Activated CD4-positive, alpha-beta memory T cell treated with anti-CD3 and anti-CD28 coated beads, Interleukin-2, amount 10 ng/mL, durations not matched to agents 7 days and 5 days (primary cell): ENCODE measurements around the gene XYLT1. TPM values are rescaled to one million over a fixed set of nuclear protein-coding genes. Genes with fewer than 3 reads are reported as not detected.

Experiments
- CTCF ChIA-PET: fragments of 350-600 bp; sonication (Branson Sonifier 250); formaldehyde crosslinking; loops from one replicate; lab custom pipeline; 2021; ENCODE audit warnings: antibody characterized with exemption, inconsistent platforms; lab: Charles Lee
- POLR2A ChIA-PET: fragments of 350-600 bp; sonication (Branson Sonifier 250); formaldehyde crosslinking; loops from one replicate; lab custom pipeline; 2021; ENCODE audit warnings: antibody characterized with exemption; lab: Charles Lee
- DNase-seq: peaks from one replicate; pipeline ENCODE4 v3.0.0-alpha.2; 2020
- H3K27ac Mint-ChIP-seq: one replicate; pipeline ENCODE4 v1.8.0; 2021; ENCODE audit warnings: mild to moderate bottlenecking, mixed read lengths
- H3K27me3 Mint-ChIP-seq: one replicate; pipeline ENCODE4 v1.8.0; 2021; ENCODE audit warnings: mixed read lengths
- H3K36me3 Mint-ChIP-seq: one replicate; pipeline ENCODE4 v1.8.0; 2021; ENCODE audit warnings: low read depth, mixed read lengths
- H3K4me1 Mint-ChIP-seq: one replicate; pipeline ENCODE4 v1.8.0; 2021; ENCODE audit warnings: mixed read lengths
- H3K4me3 Mint-ChIP-seq: one replicate; pipeline ENCODE4 v1.8.0; 2021; ENCODE audit warnings: mild to moderate bottlenecking, mixed read lengths
- H3K9me3 Mint-ChIP-seq: one replicate; pipeline ENCODE4 v1.8.0; 2021; ENCODE audit warnings: mixed read lengths
- total RNA-seq, 2 experiments: library from RNA; stranded (reverse); gene quantifications; one replicate each; pipeline ENCODE4 v1.2.3, GENCODE V29; 2021

The XYLT1 gene
- total RNA-seq, 2 experiments from 2014 or later: 30.2 to 34.9 TPM

DNA sequence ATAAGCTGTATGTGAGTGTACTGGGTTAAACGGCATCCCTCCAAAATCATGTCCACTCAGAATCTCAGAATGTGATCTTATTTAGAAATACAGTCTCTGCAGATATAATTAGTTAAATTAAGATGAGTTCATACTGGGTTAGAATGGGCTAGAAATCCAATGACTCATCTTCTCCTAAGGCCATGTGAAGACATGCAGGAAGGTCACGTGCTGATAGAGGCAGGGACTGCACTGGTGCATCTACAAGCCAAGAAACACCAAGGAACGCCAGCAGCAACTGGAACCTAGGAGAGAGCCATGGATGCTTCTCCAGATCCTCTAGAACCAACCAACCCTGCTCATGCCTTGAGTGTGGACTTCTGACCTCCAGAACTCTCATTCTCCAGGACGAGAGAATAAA, 241.0 kb downstream of the XYLT1 start:
- Mint-ChIP-seq H3K4me3 (no peak overlapping the region), H3K27me3 (no peaks in the 10 kb centered on the region), H3K9me3 (no peaks in the 10 kb centered on the region), H3K27ac (no peak overlapping the region), H3K4me1 (peaks cover 6% of the 10 kb centered on the region), H3K36me3 (peaks cover 9% of the 10 kb centered on the region)
- DNase-seq: no peak
- POLR2A ChIA-PET: no interaction called here
- CTCF ChIA-PET: no interaction called here

DNA sequence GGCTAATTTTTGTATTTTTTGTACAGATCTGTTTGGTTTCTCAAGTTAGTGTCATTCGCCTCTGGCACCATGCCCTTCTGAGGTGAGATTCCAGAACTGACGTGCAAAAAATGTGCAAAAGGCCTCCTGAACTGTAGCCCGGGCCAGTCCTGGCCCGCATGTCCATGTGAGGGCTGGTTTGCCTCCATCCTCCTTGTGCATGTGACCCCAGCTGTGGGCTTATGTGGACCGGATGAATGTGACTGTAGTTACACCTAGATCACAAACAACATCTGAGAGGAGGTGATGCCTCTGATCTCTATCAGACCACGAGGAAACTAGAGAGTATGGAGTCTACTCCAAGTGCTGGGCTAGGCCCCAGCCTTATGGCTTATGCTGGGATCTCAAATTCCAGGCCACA, 241.6 kb downstream of the XYLT1 start:
- ChIA-PET CTCF (interaction anchor here (1.3 kb wide), 1 partner anchor 17 kb away, joined by 4 read pairs; no protein-coding TSS in a partner anchor), POLR2A (no interaction called here)
- no peaks in the 10 kb centered on the region for H3K9me3 Mint-ChIP-seq
- H3K36me3 Mint-ChIP-seq: peaks cover 9% of the 10 kb centered on the region
- peak overlapping the region; percentile 26 for H3K27ac Mint-ChIP-seq
- H3K4me3 Mint-ChIP-seq: no peak overlapping the region
- DNase-seq: no peak
- no peaks in the 10 kb centered on the region for H3K27me3 Mint-ChIP-seq
- peaks cover 8% of the 10 kb centered on the region for H3K4me1 Mint-ChIP-seq

DNA sequence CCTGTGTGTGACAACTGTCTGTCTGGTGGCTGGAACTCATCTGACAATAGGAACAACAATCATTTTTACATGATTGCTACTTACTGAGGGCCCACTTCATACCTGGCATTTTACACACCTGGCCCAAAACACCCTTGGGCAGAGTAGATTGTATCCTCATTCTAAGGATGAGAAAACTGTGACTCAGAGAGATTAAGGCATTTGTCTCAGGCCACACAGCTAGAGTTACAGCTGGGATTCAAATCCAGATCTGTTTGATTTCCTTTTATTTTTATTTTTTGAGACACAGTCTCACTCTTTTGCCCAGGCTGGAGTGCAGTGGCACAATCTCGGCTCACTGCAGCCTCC, 242.1 kb downstream of the XYLT1 start:
- H3K9me3 Mint-ChIP-seq: no peaks in the 10 kb centered on the region
- H3K4me3 Mint-ChIP-seq: no peak overlapping the region
- DNase-seq: no peak
- no peak overlapping the region for H3K27ac Mint-ChIP-seq
- CTCF ChIA-PET: interaction anchor here (1.3 kb wide), 1 partner anchor 17 kb away, joined by 4 read pairs; no protein-coding TSS in a partner anchor
- peaks cover 8% of the 10 kb centered on the region for H3K4me1 Mint-ChIP-seq
- POLR2A ChIA-PET: no interaction called here
- H3K36me3 Mint-ChIP-seq: peaks cover 13% of the 10 kb centered on the region
- H3K27me3 Mint-ChIP-seq: no peaks in the 10 kb centered on the region

DNA sequence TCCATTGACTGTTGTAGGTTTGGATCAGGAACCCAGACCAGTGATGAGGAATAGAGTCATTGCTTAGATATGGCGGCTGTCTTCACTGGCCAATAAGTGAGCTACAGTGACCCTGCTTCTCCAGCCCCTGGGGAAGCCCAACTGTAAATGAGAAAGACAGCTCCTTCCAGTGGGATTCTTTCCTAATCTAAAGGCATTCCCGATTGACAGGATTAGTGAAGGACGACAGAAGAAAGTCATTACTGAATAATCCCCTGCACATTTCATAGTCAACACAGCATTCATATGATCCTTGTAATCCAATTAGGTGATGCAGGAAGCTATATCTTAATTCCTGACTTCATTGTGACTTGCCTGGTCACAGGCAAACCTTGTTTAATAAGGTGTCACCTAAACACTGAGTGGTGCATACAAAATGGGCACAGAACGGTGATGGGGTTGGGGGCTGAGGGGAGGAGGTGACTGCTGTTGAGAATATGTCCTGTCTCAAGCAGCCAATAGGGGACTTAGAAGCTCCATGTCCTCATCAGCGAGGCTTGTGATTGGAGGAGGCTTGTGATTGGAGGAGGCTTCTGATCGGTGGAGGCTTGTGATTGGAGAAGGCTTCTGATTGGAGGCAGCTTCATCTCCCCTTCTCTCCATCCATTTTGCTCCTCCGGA, 242.6 kb downstream of the XYLT1 start:
- H3K4me1 Mint-ChIP-seq: peaks cover 8% of the 10 kb centered on the region
- H3K9me3 Mint-ChIP-seq: no peaks in the 10 kb centered on the region
- ChIA-PET CTCF (interaction anchor here (1.3 kb wide), 1 partner anchor 16 kb away, joined by 4 read pairs; no protein-coding TSS in a partner anchor), POLR2A (no interaction called here)
- H3K27ac Mint-ChIP-seq: no peak overlapping the region
- no peak overlapping the region for H3K4me3 Mint-ChIP-seq
- H3K36me3 Mint-ChIP-seq: peaks cover 18% of the 10 kb centered on the region
- H3K27me3 Mint-ChIP-seq: no peaks in the 10 kb centered on the region
- DNase-seq: no peak

DNA sequence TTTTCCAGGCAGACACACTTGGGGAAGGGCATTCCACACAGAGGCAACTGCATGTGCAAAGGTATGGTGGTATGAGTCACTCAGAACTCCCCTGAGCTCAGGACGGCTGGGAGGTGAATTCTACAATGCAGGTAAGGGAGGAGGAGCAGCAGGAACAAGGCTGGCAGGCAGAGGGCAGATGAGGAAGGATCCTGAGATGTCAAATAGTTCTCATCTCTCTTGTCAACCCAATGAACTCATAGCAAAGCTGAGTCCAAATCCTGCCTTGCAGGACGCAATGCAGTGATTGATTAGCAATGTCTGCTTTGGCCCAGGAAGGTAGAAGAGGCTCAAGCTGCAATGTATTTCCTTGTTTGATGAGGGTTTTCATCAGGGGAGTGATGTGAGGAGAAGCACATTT, 243.5 kb downstream of the XYLT1 start:
- Mint-ChIP-seq H3K27ac (no peak overlapping the region), H3K9me3 (no peaks in the 10 kb centered on the region), H3K27me3 (no peaks in the 10 kb centered on the region), H3K36me3 (peaks cover 14% of the 10 kb centered on the region), H3K4me1 (peaks cover 8% of the 10 kb centered on the region), H3K4me3 (no peak overlapping the region)
- ChIA-PET CTCF (no interaction called here), POLR2A (no interaction called here)
- no peak for DNase-seq

DNA sequence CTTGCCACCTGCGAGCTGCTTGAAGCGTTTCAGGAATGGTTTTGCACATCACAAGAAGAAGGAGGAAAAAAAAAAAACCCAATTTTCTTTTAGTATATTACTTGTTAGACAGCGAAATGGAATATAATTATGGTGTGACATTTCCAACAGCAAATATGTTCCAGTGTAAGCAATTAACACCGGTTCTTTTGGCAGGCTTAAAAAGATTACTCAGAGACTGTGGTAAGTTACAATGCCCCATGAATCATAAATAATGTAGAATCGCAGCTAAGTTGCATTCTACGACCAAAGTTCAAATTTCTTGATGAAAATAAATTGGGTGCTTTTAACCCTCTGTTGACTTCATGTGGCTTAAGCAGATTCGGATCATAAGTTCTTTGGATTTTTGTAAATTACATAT, 245.2 kb downstream of the XYLT1 start:
- Mint-ChIP-seq H3K4me1 (peaks cover 8% of the 10 kb centered on the region), H3K9me3 (no peaks in the 10 kb centered on the region)
- CTCF ChIA-PET: no interaction called here

DNA sequence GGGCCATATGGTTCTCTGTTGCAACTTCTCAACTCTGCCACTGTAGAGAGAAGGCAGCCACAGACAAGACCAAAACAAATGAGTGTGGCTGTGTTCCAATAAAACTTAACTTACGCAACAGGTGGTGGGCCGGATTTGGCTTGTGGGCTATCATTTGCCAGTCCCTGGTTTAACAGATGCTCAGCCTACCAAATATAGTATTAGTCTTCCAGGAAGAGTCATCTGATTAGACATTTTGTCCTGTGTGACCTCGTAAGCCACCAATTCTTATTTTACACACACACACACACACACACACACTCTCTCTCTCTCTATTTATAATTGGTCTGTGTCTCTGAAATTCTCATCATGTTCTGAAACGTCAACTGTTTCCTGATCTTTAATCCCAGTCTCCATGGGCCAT, 245.9 kb downstream of the XYLT1 start:
- peaks cover 17% of the 10 kb centered on the region for H3K36me3 Mint-ChIP-seq
- ChIA-PET POLR2A (no interaction called here), CTCF (interaction anchor here (1.4 kb wide), 1 partner anchor 13 kb away, joined by 3 read pairs; no protein-coding TSS in a partner anchor)
- DNase-seq: peak; percentile 38
- no peaks in the 10 kb centered on the region for H3K27me3 Mint-ChIP-seq
- H3K9me3 Mint-ChIP-seq: no peaks in the 10 kb centered on the region
- H3K4me3 Mint-ChIP-seq: no peak overlapping the region
- peaks cover 8% of the 10 kb centered on the region for H3K4me1 Mint-ChIP-seq
- H3K27ac Mint-ChIP-seq: no peak overlapping the region

More for the DNA sequence above, 245.2 kb downstream of the XYLT1 start:
- no peak for DNase-seq
- H3K36me3 Mint-ChIP-seq: peaks cover 18% of the 10 kb centered on the region
- POLR2A ChIA-PET: no interaction called here
- no peak overlapping the region for H3K4me3 Mint-ChIP-seq
- no peak overlapping the region for H3K27ac Mint-ChIP-seq
- H3K27me3 Mint-ChIP-seq: no peaks in the 10 kb centered on the region

DNA sequence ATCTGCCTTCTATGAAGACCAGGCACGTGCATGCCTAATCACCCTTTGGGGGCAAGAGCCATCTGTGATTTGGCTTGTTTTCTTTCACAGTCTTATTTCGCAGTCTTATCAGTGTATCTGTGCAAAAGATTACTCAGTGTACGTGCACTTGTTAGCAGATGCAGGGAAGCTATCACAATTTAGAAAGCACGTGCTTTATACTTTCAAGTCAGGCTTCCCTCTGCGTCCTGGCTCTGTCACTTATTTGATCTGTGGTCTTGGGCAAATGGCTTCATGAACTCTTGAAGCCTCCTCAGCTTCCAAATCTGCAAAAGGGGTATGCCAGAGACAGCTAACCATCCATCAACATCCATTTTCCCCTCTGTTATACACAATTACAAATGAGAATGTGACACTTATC, 246.4 kb downstream of the XYLT1 start:
- no peak overlapping the region for H3K27ac Mint-ChIP-seq
- H3K36me3 Mint-ChIP-seq: peaks cover 17% of the 10 kb centered on the region
- no peaks in the 10 kb centered on the region for H3K27me3 Mint-ChIP-seq
- ChIA-PET POLR2A (interaction anchor here (1.3 kb wide), 1 partner anchor 123 kb away, joined by 3 read pairs; no protein-coding TSS in a partner anchor), CTCF (interaction anchor here (1.4 kb wide), 1 partner anchor 12 kb away, joined by 3 read pairs; no protein-coding TSS in a partner anchor)
- H3K9me3 Mint-ChIP-seq: no peaks in the 10 kb centered on the region
- no peak overlapping the region for H3K4me3 Mint-ChIP-seq
- no peak for DNase-seq
- peaks cover 8% of the 10 kb centered on the region for H3K4me1 Mint-ChIP-seq

DNA sequence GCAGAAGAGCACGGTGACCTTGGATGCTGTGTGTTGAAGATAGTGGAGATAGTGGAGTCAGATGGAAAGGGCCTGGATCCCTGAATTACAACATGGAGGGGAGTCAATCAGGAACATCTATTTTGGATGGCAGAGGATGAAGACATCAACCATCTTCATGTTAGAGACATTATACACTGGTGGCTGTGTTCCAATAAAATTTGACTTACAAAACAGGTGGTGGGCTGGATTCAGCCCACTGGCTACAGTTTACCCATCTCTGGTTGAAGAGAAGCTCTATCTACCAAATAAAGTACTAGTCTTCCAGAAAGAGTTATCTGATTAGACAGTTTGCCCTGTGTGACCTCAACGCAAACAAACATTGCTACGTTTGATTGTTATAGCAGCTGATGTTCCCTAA, 247.2 kb downstream of the XYLT1 start:
- ChIA-PET CTCF (interaction anchor here (1.4 kb wide), 1 partner anchor 12 kb away, joined by 3 read pairs; no protein-coding TSS in a partner anchor), POLR2A (interaction anchor here (1.3 kb wide), 1 partner anchor 124 kb away, joined by 3 read pairs; no protein-coding TSS in a partner anchor)
- Mint-ChIP-seq H3K4me1 (peaks cover 8% of the 10 kb centered on the region), H3K27me3 (no peaks in the 10 kb centered on the region), H3K36me3 (peaks cover 17% of the 10 kb centered on the region), H3K27ac (no peak overlapping the region), H3K9me3 (no peaks in the 10 kb centered on the region), H3K4me3 (no peak overlapping the region)
- no peak for DNase-seq

DNA sequence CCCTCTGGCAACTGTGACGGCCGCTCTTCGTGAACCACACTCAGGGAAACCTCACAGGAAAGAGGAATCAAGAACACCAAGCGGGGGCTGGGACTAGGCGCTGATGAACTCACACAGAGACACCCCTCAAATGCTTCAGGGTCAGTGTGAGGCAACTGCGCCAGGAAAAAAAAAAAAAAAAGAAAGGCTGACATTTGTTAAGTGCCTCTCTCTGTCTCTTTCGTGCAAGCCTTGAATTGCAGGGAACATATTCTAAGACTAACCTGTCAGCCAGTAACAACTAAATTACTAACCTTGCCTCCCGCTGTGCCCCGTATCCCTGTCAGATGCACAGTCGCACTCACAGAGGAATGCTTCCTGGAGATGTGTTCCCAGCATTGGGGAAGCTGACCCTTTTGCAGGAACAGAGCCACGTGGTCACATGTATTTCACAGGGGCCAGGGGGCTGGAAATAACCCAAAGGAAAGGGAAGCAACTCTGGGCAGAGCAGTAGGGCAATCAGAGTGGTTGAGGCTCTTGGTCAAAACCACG, 247.8 kb downstream of the XYLT1 start:
- H3K4me1 Mint-ChIP-seq: peaks cover 8% of the 10 kb centered on the region
- no peak overlapping the region for H3K27ac Mint-ChIP-seq
- no peaks in the 10 kb centered on the region for H3K27me3 Mint-ChIP-seq
- ChIA-PET CTCF (no interaction called here), POLR2A (no interaction called here)
- H3K9me3 Mint-ChIP-seq: no peaks in the 10 kb centered on the region
- H3K36me3 Mint-ChIP-seq: peaks cover 17% of the 10 kb centered on the region
- no peak overlapping the region for H3K4me3 Mint-ChIP-seq
- no peak for DNase-seq

DNA sequence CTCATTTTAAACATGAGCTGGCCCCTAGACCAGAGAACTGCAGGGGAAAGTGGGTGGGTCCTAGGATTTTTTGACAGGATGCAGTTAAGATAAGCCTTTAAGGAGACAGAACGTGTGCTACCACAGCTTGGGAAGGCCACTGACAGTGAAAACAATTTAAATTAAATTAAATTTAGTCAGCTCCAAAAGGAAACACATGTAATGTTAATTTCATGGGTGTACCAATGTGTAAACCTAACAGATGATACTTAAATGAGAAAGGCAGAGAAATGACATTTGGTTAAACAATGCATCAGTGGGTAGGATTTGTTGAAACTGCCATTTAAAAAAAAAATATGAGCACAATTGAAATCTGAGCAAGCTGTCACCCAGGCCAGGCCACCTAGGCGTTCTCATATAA, 250.8 kb downstream of the XYLT1 start:
- Mint-ChIP-seq H3K36me3 (peaks cover 15% of the 10 kb centered on the region), H3K4me3 (no peak overlapping the region), H3K27ac (no peak overlapping the region), H3K4me1 (peaks cover 5% of the 10 kb centered on the region), H3K9me3 (no peaks in the 10 kb centered on the region), H3K27me3 (no peaks in the 10 kb centered on the region)
- ChIA-PET CTCF (interaction anchor here (0.5 kb wide), 1 partner anchor 270 kb away, joined by 4 read pairs; no protein-coding TSS in a partner anchor), POLR2A (no interaction called here)
- no peak for DNase-seq

DNA sequence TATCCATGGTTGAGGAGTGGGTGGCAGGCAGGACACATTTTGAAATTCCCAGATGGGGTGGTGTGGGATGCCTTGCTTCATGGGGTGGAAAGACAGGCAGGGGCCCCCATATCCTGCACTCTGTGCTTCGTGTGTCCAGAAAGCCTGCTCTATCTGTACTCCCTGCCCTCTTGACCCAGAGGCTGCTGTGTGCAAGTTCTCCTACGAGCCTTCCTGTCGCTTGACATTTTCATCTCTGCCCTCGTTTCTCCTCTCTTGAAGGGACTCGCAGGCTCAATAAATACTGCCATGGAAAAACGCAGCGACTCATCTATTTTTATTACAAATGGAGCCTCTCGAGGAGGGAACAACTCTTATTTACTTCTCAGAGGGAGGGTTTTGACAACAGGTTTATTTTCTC, 254.8 kb downstream of the XYLT1 start:
- peaks cover 6% of the 10 kb centered on the region for H3K9me3 Mint-ChIP-seq
- peaks cover 11% of the 10 kb centered on the region for H3K4me1 Mint-ChIP-seq
- H3K27ac Mint-ChIP-seq: no peak overlapping the region
- ChIA-PET POLR2A (no interaction called here), CTCF (no interaction called here)
- peaks cover 14% of the 10 kb centered on the region for H3K36me3 Mint-ChIP-seq
- H3K27me3 Mint-ChIP-seq: no peaks in the 10 kb centered on the region
- no peak for DNase-seq
- H3K4me3 Mint-ChIP-seq: no peak overlapping the region

DNA sequence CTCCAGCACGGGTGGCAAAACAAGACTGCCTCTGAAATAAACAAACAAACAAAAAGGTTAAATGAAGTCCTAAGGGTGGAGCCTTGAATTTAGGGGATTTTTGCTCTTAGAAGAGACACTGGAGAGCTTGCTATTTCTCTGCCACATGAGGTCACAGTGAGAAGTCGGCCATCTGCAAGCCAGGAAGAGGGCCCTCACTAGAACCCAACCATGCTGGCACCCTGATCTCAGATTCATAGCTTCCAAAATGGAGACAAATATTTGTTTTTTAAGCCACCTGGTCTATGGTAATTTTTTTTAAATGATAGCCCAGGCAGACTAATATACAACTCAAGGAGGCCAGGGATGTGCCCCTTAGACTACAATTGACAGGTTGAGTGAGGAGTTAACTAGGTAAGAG, 255.5 kb downstream of the XYLT1 start:
- peaks cover 12% of the 10 kb centered on the region for H3K36me3 Mint-ChIP-seq
- DNase-seq: no peak
- peaks cover 6% of the 10 kb centered on the region for H3K9me3 Mint-ChIP-seq
- CTCF ChIA-PET: no interaction called here
- H3K27me3 Mint-ChIP-seq: no peaks in the 10 kb centered on the region
- peaks cover 11% of the 10 kb centered on the region for H3K4me1 Mint-ChIP-seq
- H3K27ac Mint-ChIP-seq: no peak overlapping the region
- POLR2A ChIA-PET: no interaction called here
- no peak overlapping the region for H3K4me3 Mint-ChIP-seq
